Activated naive CD4-positive, alpha-beta T cell treated with Interleukin-2 at 50 U/mL for 16 hours (primary cell): ENCODE measurements around the gene SHPK.

ENCODE experiments used
- DNase-seq: peaks from one replicate; pipeline ENCODE4 v3.0.0-alpha.2; 2020

SHPK gene

DNA sequence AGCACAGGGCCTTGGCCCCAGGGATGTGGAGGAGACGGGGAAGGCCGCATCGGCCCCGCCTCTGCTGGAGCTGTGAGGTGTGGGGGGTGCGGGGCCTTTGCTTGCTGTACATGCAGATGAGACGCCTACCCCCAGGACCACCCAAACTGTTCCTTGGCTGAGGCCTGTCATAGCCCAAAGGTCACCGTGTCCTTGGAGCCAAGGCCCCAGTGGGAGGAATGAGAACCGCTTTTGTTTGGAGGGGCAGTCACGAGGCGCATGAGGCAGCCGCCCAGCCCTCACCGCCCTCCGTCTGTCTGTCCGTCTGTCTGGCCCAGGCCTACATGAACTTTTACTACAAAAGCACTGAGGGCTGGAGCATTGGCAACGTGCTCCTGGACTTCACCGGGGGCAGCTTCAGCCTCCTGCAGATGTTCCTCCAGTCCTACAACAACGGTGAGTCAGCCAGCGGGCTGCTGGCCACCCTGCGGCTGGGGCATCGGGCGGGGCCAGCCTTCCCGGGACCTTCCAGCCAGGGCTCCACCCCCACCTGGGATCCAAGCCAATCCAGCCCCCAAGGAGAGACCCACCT, 23.6 kb upstream of the SHPK start:
- DNase-seq: no peak

- DNase-seq: no peak
These were observed 22.9 kb upstream of the SHPK start for GRCh38 chr17:3658784-3659449.

DNA sequence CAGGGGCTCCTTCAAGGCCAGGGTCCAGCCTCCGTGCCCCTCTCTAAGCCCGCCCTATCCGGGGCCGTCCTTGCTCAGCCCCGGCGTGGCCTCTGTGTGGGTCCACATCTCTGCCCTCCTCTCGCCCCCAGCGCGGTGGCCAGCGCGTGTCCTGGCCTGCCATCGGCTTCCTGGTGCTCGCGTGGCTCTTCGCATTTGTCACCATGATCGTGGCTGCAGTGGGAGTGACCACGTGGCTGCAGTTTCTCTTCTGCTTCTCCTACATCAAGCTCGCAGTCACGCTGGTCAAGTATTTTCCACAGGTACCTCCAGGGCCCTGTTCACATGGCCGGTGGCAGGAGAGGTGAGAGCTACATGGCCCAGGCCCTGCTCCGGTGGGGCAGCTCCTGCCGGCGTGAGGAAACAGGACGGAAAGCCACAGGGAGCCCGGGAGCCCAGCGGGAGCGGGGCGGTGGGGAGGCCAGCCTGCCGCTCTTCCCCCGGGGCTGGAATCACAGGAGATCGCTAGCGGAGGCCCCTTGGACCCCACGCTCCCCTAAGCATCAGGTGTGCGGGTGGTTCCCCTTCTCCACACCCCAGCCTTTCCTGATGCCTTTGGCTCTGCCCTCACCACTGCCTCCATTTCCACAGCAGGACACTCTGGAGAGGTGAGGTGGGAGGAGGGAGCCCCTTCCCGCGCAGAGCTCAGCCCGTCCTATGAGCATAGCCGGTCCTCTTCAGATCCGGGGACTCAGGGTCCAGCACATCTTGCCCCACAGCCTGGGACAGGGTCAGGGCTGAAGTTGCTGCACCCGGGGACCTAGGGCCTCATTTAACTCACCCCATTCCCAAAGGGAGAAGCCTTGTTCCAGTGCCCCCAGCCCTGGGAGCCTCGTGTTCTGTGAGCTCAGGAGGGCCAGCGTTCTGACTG, 22.1 kb upstream of the SHPK start:
- DNase-seq: no peak

DNA sequence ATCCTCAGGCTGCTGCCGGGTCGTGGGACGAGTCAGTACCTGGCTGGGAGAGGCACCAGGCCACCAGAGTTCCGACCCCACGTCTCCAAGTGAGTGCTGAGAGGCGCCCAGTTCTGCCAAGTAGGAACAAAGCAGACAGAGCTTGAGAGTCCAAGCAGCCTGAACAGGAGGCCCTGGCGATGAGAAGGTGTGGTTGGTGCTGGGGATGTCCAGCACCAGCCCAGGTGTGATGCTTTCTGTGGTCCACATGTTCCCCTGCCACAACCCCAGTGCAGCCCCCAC, 21.5 kb upstream of the SHPK start:
- DNase-seq: no peak

DNA sequence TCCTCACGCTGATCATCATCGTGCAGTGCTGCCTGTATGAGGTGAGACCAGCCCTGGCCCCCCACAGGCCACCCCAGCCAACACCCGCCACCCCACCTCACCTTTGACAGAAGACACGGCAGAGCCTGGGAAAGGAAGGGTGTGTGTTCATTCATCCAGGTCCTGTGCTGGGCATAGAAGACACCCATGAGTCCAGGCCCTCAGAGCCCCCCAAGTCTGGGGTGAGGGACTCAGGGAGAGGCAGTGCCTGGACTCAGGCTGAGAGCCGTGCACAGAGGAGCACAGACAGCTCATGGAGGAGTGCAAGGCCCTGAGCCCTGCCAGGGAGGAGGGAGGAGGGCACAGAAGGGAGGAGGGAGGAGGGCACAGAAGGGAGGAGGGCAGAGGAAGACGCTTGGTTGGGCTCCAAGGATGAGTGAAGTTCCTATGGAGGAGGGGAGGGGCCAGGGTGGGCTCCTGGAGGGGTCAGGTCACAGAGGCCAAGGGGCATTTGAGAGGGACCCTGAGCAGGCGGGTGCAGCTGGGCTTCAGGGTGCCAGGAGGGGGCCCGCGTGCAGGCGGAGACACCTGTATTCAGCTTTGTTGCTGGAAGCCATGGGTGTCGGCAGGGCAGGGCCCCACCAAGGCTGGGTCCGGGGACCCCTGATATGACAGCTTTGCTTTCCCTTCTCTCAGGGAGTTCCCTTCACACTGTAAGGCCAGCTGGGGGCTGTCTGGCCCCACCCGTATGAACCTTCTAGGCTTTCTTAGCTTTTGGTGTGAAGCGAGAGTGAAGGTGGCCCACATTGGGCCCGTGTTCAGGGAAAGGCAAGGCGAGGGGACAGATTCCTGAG, 20.9 kb upstream of the SHPK start:
- no peak for DNase-seq

- no peak for DNase-seq
These were observed 20.3 kb upstream of the SHPK start for GRCh38 chr17:3656353-3656752.

- DNase-seq: no peak
These were observed 19.7 kb upstream of the SHPK start for GRCh38 chr17:3655766-3656165.

DNA sequence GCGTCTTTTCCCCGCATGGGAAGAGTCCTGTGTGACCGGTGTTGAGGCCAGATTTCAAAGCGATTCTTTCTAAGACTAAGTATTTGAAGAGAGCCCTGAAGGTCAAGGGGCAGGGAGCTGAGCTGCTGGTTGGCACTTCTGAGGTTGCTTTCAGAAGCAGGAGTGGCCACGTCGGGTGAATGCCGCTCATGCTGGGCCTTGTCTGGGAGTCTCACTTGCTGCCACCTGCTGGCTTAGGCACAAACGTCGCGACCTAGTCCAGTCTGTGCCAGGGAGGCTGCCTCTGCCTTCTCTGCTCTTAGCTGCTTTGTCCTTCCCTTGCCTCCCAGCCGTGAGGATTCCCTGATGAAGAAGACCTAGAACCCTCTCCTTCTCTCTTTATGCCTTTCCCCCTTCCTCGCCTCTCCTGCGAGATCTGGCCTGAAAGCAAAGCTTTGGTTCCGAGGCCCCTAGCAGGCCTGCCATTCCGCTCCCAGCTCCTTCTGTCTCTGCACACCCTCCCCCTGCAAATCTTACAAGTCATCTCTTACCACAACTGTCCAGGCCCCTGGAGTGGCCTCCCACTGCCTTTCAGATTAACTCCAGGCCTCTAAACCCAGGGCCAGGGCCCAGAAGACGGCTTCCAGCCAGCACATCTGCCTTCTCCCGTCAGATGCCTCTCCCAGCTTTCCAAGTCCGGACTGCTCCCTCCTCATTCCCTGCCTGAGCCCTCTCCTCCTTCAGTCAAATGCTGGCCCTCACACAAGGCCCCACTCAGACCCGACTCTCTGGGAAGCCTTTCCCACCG, 11.9 kb upstream of the SHPK start:
- peak; percentile 42 for DNase-seq

DNA sequence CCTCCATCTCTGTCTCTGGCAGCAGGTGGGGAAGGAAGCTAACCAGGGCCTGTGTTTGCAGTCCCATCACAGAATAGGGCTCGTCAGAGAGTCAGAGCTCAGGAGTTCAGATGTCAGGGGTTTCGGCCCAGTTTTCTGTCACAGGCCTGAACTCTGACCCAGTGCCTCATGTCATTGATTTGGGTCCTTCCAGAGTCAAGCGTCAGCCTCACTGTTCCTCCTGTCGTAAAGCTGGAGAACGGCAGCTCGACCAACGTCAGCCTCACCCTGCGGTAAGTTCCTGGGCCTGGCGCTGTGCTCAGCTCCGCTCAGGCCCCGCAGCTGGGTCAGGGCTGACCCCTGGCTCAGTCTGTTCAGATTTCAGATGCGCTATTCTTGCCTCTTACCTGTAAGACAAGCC, 11.2 kb upstream of the SHPK start:
- no peak for DNase-seq

GRCh38 chr17:3645310-3645709, 9.3 kb upstream of the SHPK start:
- no peak for DNase-seq

DNA sequence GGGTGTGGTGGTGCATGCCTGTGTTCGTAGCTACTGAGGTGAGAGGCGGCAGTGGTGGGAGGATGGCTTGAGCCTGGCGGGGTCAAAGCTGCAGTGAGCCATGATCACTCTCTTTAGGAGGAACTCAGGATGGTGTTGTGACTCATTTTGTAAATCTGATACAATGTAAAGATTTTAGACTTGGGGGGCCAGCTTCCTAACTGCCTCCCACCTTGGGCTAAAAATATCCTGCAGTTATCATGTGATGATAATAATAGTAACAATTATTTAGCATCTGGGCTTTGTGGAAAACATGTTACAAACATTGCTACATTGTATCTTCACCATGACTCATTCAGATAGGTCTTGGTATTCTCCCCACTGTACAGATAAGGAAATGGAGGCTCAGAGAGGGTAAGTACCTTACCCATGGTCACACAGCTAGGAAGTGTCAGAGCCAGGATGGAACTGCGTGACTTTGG, 7.9 kb upstream of the SHPK start:
- DNase-seq: no peak

DNA sequence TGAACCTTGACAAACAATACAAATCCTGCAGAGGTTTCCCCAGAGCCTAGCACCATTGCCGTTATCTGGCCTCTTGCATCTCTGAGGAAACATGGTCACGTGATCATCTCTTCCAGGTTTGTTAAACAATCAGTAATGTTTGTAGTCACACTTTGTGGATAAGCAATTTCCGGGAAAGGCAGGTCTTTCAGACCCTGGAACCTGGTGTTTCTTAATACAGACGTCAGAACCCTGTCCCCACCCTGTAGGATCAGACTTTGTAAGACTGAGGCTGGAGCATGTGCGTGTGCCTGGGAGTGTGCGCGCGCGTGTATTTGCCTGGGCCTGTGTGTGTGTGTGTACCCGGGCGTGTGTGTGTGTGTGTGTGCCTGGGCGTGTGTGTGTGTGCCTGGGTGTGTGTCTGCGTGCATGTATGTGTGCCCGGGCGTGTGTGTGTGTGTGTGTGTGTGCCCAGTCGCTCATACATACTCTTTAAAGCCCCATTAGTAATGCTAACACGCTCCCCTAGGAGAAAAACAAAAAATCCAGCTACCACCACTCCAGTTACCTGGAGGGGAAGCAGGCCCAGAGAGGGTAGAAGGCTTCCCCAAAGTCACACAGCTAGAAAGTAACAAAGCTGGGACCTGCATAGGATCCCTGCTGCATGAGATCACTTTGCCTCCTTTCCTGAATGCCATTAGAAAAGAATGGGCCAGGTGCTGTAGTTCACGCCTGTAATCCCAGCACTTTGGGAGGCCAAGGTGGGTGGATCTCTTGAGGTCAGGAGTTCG, 5.9 kb upstream of the SHPK start:
- DNase-seq: no peak

DNA sequence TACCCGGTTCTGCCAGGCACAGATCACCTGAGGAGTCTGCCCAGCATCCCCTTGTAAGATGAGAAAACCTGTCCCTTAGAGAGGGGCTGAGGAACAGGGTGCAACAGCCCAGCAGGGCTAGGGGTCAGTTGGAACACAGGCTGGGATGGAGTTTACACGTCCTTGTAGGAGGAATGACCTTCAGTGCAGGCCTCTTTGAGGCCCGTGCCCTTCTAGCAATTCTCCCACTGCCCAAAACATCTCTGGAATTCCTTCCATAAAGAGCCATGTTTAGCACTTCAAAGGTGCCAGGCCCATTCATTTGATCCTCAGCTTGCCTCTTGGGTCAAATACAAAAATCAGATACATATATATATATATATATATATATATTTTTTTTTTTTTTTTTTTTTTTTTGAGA, 5.0 kb upstream of the SHPK start:
- no peak for DNase-seq

DNA sequence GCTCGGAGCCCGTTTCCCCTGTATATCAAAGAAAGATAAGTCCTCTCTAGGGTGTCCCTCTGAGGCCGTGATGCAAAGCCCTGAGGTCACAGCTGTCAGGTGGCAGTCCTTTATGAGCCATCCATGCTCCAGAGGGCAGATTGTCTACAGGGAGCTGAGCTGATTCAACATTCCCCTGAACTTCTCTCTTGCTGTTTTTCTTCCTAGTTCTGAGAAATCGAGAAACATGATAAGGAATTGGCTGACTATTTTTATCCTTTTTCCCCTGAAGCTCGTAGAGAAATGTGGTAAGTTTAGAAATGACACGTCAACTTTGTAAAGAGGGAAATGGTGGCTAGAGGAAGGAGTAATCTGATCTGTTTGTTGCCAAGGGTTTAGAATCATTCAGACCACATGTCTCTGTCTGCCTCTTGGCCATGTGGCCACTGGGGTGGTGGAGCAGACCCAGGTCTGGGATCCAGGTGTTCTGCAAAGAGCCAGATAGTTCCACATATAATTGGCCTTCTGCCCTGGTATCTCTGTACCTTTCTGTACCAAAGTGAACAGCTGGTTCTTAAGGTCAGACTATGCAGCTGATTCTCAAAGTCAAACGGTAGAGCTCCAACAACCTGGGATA, 4.0 kb upstream of the SHPK start:
- DNase-seq: peak; percentile 20

- DNase-seq: no peak
These were observed 891 bp upstream of the SHPK start for GRCh38 chr17:3636908-3637373.

DNA sequence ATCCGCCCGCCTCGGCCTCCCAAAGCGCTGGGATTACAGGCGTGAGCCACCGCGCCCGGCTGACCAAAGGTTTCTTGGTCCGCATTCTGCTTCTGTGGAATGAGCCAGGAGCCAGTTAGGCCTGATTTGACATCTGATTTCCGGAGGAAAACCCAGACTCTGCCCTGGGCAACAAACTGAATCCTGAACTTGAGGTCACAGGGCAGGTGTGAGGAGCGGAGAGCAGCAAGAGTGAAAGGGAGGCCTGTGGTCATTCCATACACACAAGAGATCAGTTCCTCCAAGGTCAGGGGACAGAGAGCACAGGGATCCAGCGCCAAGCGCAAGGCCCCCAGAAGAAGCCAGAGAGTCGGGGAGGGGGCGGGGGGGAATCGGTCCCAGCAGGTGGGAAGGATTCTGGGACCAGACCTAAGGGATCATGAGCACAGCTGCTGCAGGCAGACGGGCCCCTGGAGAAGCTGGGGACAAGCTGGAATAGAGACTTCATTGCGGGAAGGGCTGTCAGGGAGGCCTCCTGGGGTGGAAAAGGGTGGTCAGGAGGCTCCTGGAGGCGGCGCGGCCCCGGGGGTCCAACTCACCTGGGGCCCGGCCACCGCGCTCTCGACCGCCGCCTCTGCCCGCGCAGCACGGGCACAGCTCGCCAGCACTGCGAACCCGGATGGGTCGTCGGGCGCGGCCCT, 436 bp downstream of the SHPK start:
- DNase-seq: no peak

DNA sequence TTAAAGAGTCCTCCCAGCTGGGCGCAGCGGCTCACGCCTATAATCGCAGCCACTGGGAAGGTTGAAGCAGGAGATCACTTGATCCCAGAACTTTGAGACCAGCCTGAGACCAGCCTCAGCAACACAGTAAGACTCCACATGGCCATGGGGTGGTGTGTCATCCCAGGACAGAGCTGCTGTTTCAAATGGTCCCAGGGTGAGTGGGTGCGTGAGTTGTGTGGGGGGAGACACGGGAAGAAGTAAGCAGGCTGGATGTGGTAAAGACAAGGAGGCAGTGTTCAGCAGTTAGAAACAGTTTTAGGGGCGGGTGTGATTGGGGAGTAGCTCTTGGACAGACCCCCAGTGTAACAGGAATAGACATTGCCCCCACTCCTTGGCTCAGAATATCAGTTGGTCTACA, 3.8 kb downstream of the SHPK start:
- no peak for DNase-seq

GRCh38 chr17:3630781-3631180, 5.3 kb downstream of the SHPK start:
- DNase-seq: no peak

DNA sequence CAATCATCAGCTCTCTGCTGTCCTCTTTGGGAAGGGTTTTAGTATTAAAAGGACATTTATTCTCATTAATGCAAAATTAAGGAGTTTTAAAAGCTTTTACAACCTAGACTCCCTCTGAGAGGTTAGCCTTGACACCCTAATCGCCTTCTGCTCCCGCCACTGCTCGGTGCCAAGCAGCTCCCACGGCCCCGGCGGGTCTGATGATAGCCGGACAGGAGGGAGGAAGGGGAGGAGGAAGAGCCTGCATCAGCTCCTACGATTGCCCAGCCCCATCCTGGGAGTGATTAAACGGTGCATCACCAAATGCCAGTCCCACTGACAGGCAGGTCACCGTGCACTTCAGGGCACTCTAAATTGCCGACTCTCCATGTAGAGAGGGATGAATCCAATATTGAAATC, 8.3 kb downstream of the SHPK start:
- no peak for DNase-seq
